G401.6 (cell line): ENCODE data around the gene IL1RAPL1.

ENCODE experiments used
- FAIRE-seq: peaks from 2 replicates; lab custom pipeline; 2012; peaks lifted over from hg19 to GRCh38; lab: Jason Lieb, UNC

Gene IL1RAPL1

DNA sequence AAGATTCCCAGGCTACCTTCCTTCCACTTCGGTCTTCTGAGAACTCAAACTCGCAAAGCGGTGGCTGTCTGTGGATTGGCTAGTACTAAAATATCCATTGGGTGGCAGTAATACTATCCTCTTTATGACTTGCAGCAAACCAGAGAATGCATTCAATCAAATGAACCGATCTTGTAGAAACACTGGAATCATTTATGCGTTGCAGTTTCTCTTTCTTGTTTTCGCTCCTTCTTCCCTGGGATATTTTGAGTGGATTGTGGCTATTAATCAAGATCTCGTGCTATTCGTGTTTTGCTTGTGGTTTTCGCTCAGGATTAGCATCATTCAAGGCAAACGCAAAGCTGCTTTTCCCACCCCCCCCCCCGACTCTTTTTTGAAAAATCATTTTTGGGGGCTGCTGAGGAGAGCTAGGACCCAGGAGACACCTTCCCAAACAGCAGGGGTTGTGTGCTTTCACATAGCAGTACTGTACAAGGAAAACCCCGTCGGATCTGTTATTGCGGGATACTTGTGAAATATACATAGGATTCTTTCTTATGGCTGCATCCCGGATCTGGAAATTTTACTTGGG lies at the start of gene IL1RAPL1:
TSS of gene IL1RAPL1 (plus strand) at position 466 of the 571 bp plus-strand sequence.
- no peak for FAIRE-seq

DNA sequence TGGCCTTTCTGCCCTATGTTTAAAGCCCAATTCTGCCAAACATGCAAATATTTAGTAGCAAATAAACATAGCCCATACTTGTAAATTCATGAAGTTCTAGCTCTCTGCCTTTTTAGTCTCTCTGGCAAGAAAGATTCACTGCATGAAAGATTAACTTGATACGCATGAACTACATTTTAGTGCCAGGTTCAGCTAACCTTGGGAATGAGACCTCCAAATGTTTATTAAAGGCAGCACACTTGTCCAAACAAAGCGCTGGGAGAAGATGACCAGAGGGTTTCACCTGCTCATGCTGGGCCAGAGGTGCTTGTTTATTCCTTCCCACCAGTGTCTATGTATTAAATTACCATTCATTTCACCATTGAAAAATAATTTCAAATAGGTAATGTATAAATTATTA lies 44.5 kb upstream of the IL1RAPL1 start:
- no peak for FAIRE-seq

DNA sequence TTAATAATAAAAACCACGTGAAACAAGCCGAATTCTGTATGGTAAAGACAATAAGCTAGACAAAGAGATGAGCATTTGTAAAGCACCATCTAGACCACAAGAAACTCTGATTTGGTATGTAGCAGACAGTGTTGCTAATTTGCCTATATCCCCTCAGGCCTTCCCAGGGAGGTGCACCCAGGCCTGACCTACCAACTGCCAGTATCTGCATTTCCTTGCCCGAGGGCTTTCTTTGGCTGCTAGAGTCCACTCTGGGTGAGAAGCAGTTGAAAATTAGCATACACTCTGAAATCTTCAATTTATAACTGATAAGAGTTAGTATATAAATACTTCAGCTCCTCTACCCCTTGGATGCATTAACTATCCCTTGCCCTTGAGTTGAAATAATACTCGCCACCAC lies 37.4 kb upstream of the IL1RAPL1 start:
- FAIRE-seq = no peak

DNA sequence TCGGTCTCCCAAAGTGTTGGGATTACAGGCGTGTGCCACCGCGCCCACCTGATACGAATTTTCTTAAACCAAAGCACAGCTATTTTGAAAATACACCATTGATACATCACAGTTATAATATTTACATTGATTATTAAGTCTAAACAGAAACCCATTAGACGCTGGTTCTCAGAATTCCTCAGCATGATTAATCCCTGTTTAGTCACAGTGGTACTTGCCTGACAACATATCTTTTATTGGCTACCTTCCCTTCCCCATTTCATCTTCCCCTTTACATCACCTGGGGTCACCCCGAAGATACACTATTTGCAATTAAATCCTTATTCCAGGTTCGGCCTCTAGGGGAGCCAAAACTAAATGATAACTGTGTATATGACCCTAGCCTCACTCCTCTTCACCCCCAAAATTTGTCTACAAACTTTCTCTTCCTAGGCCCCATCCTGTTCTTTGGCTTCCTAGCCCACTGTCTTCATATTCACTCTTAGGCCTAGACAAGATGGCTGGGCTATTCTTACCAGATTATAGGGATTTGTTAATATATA lies 36.8 kb upstream of the IL1RAPL1 start:
- no peak for FAIRE-seq

DNA sequence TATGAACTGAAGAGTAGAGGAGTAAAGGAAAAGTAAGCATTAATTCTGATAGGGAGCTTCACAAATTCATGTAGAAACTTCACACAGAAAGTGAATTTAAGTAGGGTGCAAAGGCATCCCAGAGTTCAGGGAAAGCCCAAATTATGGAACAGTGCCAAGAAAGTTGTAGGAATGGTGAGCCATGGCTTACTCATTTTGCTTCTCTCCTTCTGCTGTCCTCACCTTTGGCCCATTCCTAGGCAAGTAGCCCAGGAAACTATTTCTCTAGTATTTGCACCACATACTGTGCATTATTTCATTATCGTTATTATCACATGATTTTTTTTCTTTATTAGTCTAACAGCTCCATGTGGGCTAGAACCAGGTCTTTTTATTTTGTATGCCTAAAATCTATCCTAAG lies 34.9 kb upstream of the IL1RAPL1 start:
- FAIRE-seq = no peak

DNA sequence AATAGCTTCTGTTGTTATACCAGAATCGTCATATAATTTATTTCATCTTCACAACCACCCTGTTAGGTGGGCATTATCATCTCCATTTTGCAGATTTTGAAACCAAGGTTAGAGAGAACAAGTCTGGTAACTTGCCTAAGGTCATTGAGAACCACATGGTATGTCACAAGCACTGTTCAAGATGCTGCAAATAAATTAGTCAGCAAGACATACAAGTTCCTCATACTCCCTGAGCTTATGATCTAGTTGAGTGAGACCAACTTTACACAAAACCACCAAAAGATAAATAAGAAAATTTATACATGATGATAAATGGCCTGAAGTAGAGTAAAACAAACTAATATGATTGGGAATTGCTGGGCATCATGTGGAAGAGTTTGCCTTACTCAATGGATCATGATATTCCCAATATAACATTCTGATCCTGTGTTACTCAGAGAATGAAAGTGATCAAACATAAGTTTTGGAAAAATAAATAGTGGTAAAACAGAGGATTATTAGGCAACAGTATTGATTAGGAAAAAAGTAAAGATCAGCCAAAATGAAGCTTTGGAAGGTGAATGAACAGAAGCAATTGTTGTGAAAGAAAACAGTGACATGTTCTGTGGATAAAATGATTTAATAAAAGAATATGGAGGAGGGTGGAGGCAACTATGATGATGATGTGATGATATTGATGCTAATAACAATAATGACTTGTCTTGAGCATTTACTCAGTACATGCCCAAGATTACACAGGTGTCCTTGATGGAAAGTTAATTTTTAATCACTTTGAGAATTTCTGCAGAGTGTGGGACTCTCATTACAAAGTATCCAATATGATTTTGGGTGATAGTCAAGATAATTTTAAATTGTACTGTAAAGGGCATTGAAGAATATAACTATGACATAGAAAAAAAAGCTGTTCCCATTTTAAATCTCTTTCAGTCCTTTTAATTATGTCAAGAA lies 34.1 kb upstream of the IL1RAPL1 start:
- no peak for FAIRE-seq

DNA sequence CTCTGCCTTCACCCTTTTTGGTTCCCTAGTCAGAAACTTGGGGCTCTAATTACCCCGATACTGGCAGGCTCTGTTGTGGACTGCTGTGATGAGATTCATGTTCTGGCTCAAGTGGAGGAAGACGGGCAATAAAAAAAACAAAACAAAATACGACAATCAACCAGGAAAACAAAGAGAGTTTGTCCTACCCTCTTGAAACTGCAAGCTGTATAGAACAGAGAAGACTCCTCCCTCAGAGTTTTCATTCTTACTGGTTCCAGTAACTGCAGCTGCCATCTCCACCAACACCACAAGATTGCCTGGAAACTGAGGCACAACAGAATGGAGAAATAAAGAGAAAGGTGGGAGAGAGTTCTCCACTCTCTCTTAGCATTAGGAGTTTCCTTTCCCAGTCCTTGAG lies 11.1 kb upstream of the IL1RAPL1 start:
- FAIRE-seq = no peak

DNA sequence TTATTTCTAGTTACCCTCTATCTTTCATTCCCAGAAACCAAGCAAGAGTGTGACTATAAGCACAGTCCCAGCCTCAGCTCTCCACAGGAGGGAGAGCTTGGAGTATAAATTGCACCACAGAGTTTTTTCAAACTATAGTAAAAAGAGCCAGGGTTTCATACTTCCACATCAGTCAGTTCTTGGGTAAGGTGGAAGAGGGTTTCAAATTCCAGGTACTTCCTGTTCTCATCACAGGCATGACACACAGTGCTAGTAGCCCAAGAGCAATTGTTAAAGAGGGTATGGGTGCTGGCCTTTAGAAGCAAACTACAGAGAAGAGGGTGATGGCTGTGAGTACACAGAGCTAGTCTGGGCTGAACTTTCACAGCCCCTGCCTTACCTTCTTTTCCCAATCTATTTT lies 5.7 kb upstream of the IL1RAPL1 start:
- FAIRE-seq = no peak

DNA sequence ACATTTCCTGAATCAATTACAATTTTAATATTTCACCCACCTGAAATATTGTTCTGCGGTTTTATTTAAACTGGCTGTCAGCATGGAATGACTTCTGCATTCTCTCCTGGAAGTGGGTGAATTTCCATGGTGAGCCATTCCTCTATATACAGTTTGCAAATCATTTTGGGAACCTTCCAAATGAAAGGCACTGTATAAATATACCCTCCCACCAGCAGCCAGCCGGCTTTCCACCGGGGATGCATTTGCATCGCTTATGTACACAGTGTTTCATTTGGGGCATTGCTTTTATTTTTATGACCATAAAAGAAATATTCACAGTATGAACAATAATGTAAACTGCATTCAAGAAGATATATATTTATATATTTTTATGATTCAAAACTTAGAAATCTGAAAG lies 4.7 kb upstream of the IL1RAPL1 start:
- FAIRE-seq = no peak

DNA sequence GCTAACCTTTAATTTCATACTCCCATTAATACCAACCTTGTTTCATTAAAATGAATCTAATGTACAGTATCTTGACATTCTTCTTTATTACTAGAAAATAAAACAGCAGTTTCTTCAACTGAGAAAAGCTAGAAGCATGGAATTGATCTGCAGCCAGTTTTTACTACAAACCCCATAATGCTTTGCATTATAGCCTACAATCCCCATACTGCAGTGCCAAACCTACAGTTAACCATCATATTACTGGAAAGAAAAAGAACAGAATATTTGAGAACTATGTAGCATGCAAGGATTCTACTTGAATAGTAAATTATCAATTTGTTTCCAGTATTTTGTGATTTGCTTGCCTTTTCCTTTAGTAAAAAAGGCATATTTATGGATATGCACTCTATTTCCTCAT lies 3.2 kb upstream of the IL1RAPL1 start:
- no peak for FAIRE-seq

DNA sequence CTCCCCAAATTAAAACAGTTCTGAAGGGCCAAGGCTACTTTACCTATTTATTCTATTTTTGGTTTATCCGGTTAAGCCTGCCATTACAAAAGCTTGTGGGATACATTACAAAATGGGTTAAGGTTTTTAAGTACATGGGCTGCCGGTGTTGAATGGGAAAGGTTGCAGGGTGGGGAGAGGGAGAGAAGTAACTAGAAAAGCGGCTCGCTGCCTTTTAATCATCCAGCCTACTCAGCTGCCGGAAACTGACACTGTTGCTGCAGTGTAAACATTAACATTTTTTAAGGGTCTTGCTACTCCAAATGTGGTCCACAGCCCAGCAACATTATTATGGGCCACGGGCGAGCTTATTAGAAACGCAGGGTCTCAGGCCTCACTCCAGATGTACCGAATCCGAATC lies 1.5 kb upstream of the IL1RAPL1 start:
- FAIRE-seq = no peak

DNA sequence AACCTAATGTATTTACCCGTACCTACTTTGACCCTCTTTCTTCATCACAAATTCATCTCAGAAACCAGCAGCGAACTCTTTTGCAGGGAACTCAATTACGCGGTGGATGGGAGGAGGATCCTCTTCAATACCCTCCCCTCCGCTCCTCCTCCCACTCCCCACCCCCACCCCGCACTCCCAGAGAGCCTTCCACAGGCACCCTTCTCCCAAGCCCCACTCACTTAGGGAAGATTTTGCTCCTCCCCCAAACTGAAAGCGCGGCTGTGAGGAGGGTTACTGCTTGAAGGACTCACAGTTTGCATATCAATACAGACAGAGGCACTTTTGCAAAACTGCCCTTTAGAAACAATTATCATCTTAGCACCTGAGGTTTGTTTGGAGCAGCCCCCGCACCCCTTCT lies 960 bp upstream of the IL1RAPL1 start:
- FAIRE-seq = no peak

DNA sequence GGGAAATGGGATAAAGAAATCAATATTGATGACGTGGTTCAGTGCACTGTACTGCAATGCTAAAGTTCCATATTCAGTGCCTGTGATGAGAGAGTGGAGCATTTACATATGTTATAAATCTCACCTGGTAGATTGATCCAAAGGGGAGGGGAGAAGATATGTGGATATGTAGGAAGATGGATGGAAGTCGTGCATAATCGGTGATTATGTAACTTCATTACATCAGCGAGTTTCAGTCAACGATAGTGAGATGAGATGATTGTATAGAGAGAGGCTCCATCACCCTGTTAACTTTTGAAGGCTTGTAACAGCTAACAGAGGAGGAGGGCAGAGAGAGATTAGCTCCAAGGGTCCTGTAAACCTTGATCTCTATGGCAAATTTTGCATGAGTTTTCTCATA lies 1.8 kb downstream of the IL1RAPL1 start:
- FAIRE-seq = no peak

DNA sequence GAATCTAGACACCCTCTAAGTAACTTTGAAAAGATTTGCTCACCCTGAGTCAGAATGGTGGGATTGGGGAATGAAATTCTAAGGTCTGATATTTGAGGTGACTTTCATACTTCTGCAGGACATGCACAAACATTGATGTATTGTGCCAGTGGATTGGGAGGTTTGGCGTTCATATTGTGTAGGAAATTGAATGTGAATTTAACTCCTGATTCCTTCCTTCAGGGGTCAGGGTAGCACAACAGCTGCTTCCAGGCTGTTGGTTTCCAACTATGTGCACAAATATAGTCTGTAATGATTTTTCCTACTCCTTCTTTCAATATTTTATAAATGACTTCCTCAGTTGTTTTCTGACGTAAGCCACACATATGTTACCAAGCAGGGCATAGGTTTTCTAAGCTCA lies 3.1 kb downstream of the IL1RAPL1 start:
- FAIRE-seq = no peak

DNA sequence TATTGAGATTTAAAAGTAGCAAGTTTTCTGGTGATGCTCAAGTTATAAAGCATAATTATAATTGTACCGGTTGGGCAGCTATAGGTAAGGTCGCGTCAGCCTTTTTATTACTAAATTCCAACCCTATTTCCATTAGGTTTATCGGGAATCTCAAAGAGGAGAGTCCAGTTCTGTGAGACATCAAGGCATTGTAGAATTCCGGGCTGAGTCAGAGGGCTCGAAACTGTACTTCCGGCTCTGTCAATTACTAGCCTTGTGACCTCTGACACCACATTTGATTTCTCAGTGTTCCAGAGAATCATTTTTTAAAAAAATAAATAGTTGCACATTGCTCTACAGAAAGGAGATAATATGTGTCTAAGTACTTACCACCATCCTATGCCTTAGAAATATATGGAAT lies 4.3 kb downstream of the IL1RAPL1 start:
- no peak for FAIRE-seq

DNA sequence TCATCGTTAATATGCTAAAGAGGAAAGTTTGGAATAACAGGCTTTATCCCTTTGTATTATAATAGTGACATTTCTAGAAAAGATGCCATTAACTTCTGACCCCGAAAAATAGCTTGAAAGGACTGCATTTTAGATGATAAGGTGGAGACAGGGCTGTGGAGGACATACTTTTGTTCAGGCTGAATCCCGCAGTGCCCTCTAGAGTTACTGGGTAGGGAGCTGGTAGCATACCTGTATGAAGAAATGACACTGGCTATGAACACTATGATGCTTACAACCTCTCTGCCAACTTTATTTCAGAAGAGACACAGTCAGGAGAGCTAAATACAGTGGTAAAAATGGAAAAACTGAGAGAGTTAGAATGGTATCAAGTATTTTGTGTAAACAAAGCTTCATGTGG lies 8.1 kb downstream of the IL1RAPL1 start:
- no peak for FAIRE-seq

DNA sequence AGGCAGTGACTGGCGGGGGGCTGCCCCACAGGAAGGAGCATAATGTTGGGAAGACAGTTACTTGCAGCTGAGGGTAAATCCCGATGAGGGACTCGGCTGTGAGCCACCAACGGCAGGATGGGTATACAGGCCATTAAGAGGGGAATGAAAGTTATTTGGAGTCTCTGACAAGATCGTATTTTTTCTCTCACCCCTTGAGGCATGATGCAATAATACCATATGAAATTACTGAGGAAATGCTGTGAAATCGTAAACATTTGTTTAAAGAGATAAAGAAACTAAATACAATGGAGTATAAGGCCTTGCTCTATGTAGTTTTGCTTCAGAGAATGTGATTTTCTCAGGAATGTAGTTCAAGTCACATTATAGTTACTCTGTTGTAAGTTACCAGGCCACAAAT lies 12.7 kb downstream of the IL1RAPL1 start:
- FAIRE-seq = no peak

DNA sequence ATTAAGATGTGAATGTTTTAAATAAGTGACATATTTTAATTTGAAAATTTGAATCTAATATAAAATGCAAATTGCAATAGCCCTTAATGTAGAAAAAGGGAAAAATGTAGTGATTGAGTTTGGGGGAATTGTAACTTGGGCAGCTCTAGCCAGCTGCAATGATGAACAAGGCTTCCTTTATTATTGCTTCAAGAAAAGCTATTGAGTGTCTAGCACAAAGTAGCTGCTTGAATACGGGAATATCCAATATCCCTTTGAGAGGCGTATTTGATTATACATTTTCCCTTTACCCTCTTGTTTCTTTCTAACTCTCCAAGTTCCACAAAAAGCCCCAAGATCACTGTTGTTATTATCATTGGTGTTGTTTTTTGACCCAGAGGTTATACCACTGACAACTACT lies 21.8 kb downstream of the IL1RAPL1 start:
- no peak for FAIRE-seq

DNA sequence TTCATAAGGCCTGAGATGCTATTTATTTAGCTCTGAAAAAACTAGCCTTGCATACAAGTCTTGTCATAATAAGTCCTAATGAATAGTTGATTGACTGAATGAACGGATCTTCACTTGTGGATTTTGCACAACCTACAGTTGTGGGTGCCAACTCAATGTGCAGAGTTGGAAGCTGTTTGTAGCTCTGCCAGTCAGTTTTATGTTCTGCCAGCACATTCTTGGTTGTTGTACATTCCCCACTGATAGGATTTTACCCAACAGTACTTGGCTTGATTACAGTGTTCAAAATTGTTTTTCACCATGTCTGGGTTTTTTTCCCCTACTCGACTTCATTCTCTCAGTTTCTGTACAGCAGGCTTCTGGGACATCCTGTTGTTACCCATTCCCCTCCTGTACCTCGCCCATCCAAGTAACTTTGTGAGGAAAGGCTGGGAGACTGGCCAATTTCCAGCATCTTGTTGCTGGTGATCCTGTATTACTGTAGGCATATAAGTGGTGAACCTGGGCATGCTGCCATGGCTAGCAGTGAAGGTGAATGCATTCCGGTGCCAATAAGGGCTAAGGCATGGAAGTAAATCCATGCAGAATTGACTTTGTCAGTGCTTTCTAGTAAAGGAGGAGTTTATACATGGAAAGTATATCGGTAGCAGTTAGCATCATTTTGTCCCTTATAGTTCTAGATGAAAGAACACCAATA lies 22.8 kb downstream of the IL1RAPL1 start:
- no peak for FAIRE-seq

DNA sequence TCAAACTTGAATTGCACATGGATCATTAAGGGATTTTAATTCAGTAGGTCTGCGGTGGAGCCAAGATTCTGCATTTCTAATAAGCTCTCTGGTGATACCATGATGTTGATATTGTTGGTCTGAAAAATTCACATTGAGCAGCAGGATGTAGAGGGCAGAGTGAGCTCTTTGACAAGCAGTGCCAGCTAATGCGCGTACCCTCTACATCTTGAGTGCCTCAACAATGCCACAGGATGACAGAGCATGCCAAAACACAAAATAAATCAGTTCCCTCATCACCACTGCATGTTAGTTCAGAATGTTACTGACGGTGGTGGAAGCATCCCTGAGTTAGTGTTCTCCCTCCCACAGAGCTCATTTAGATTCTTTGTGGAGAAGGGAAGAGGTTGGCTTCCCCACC lies 23.5 kb downstream of the IL1RAPL1 start:
- FAIRE-seq = no peak

DNA sequence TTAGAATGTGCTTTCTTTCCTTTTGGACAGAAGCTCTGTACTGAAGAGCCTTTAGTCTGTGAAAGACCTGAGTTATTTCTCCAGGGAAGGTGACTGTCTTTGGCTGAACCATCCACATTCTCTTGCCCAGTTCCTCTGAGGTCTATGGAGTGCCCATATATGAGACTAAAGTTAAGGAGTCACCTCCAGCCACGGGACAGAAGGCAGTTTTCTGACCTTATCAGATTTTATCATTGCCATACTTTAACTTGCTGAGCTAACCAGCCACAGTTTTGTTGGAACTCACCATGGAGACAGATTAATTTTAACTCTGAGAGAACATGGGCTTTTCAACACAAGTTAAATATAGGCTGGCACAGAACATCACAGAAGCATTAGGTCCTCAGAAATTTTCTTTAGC lies 26.3 kb downstream of the IL1RAPL1 start:
- FAIRE-seq = no peak

DNA sequence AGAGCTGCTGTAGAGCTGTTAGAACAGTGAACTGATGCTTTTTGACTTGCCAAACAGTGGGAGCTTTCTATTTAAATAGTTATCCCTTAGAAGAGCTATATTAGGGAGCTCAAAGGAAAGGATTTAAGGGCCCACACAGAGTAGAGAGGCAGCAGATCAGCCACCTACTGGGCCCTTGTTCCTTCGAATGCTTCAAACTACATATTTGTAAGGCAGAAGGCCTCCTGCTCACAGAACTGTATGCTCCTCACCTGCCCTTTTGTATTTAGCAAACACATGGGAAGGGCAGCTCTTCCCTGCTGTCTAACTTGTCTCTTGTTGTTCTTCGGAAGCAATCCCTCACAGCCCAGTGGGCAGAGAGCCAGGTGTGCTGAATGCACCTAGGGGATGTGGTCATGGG lies 38.0 kb downstream of the IL1RAPL1 start:
- FAIRE-seq = no peak

DNA sequence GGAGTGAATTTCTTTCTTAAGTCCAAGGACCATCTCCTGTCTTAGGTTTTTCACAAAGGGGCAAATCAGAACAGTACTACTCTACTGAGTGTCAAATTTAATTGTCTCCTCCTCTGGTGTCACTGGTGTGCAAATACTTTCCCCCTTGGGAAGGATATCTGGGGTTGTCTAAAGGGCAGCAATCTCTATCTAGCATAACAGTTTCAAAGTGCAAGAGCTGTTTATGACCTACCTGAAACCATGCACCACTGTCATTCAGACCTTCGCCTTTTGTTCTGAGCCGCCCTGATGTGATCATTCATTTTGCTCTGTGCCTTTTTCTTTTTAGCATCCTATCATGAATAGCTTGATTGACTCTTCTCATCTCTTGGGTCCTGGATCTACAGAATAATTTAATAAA lies 39.3 kb downstream of the IL1RAPL1 start:
- no peak for FAIRE-seq
